T-cell (primary cell): Measurements from ENCODE around the gene UBTD1. TPM values are rescaled to one million over a fixed set of nuclear protein-coding genes. Genes with fewer than 3 reads are reported as not detected.

Experiments used
- ATAC-seq, 4 experiments: fragments of 200-7000 bp in 3 of 4; fragments of 150-1000 bp in 1 of 4; cut with Tn5 transposase; replicated peaks in 1 of 4; 1 replicate in 3 of 4; 2 replicates in 1 of 4; pipeline ENCODE4 v1.10.0; 2021; ENCODE audit warnings: moderate library complexity in 3 of 4, mild to moderate bottlenecking in 2 of 4, moderate number of reproducible peaks in 1 of 4
- CTCF ChIA-PET, 2 donors: fragments of 300-600 bp; sonication (Branson Sonifier 250); formaldehyde crosslinking; loops; one replicate each; lab custom pipeline; 2022; ENCODE audit warnings: antibody characterized with exemption in 2 of 2; lab: Charles Lee
- POLR2A ChIA-PET, 2 donors: fragments of 300-600 bp; sonication (Branson Sonifier 250); formaldehyde crosslinking; loops; one replicate each; lab custom pipeline; 2022; ENCODE audit warnings: antibody characterized with exemption in 2 of 2; lab: Charles Lee
- DNase-seq, 35 experiments: peaks; one replicate each; pipeline versions ENCODE4 v3.0.0 to v3.0.0-alpha.2; 2013 to 2023
- H3K27ac ChIP-seq: one replicate; pipeline ENCODE4 v1.5.1; 2013; ENCODE audit warnings: low read length
- H3K27me3 ChIP-seq, 2 experiments: replicated peaks in 1 of 2; 1 replicate in 1 of 2; 2 replicates in 1 of 2; pipeline versions ENCODE4 v1.6.1 to v1.7.0; 2013; ENCODE audit warnings: low read length in 1 of 2, mixed read lengths in 1 of 2; ENCODE audit not compliant: control insufficient read depth in 2 of 2, insufficient read depth in 2 of 2; ENCODE audit errors: extremely low read depth in 1 of 2
- H3K36me3 ChIP-seq, 2 donors: 1 replicate in 1 of 2; 2 replicates in 1 of 2; pipeline versions ENCODE4 v1.6.1 to v1.7.0; 2013; ENCODE audit warnings: low read length in 1 of 2; ENCODE audit not compliant: control insufficient read depth in 2 of 2, insufficient read depth in 1 of 2; ENCODE audit errors: extremely low read depth in 1 of 2
- H3K4me1 ChIP-seq, 2 experiments: 1 replicate in 1 of 2; 2 replicates in 1 of 2; pipeline versions ENCODE4 v1.6.1 to v1.7.0; 2013; ENCODE audit warnings: low read length in 2 of 2, mixed read lengths in 1 of 2; ENCODE audit not compliant: insufficient read depth in 2 of 2, control insufficient read depth in 1 of 2; ENCODE audit errors: extremely low read depth in 1 of 2
- H3K4me3 ChIP-seq, 2 donors: 1 replicate in 1 of 2; 2 replicates in 1 of 2; pipeline versions ENCODE4 v1.5.1 to v1.7.0; 2013; ENCODE audit warnings: mild to moderate bottlenecking in 2 of 2, low read length in 1 of 2, moderate library complexity in 1 of 2; ENCODE audit not compliant: control insufficient read depth in 1 of 2; ENCODE audit errors: extremely low read depth in 1 of 2
- H3K9me3 ChIP-seq: 2 replicates; pipeline ENCODE4 v1.7.0; 2013
- H3K27ac Mint-ChIP-seq, 2 donors: one replicate each; pipeline ENCODE4 v1.8.0; 2020 to 2021; ENCODE audit warnings: mild to moderate bottlenecking in 2 of 2, mixed read lengths in 2 of 2
- H3K27me3 Mint-ChIP-seq, 2 donors: one replicate each; pipeline ENCODE4 v1.8.0; 2021 to 2022; ENCODE audit warnings: mixed read lengths in 2 of 2
- H3K36me3 Mint-ChIP-seq: one replicate; pipeline ENCODE4 v1.8.0; 2021; ENCODE audit warnings: mixed read lengths
- H3K4me1 Mint-ChIP-seq, 3 donors: one replicate each; pipeline ENCODE4 v1.8.0; 2020 to 2022; ENCODE audit warnings: mixed read lengths in 3 of 3, mild to moderate bottlenecking in 1 of 3
- H3K4me3 Mint-ChIP-seq, 3 donors: one replicate each; pipeline ENCODE4 v1.8.0; 2020 to 2022; ENCODE audit warnings: mild to moderate bottlenecking in 3 of 3, mixed read lengths in 3 of 3, moderate library complexity in 3 of 3
- H3K9me3 Mint-ChIP-seq, 3 donors: one replicate each; pipeline ENCODE4 v1.8.0; 2020 to 2022; ENCODE audit warnings: mixed read lengths in 3 of 3
- WGBS: methylation state at CpG from one replicate; pipeline ENCODE4 v1.1.5; 2013; ENCODE audit warnings: missing lambda C conversion rate; ENCODE audit not compliant: insufficient coverage; 5-methylcytosine and 5-hydroxymethylcytosine counted together
- total RNA-seq, 35 experiments: library from RNA in 6 of 35; stranded (reverse) in 6 of 35; fragments of 120-200 nt in 1 of 35; gene quantifications; one replicate each; pipeline versions ENCODE4 v1.2.1 to v1.2.4 and lab custom pipeline; 2013 to 2026

The UBTD1 gene
- total RNA-seq, 5 donors from 2014 or later (not counting 1 experiment from before 2014, with no cell fraction given): 1.0 to 2.4 (median 1.9) TPM

GRCh38 chr10:97580421-97581367 is 82.0 kb downstream of the UBTD1 start:
- DNase-seq (no peak), ATAC-seq (no peak)
- POLR2A ChIA-PET: no interaction called here
- no peak overlapping the region for H3K4me3 ChIP-seq
- Mint-ChIP-seq H3K27ac (no peak overlapping the region), H3K36me3 (no peaks in the 10 kb centered on the region), H3K9me3 (no peaks in the 10 kb centered on the region), H3K4me1 (no peaks in the 10 kb centered on the region), H3K4me3 (no peak overlapping the region), H3K27me3 (peaks cover 0 to 2% of the 10 kb centered on the region in 2 donors)
- peaks cover 0 to 20% of the 10 kb centered on the region in 2 experiments for H3K27me3 ChIP-seq
- H3K4me1 ChIP-seq: no peaks in the 10 kb centered on the region
- no peak overlapping the region for H3K27ac ChIP-seq
- 85% methylated on average over 4 of the region's 9 CpGs for WGBS
- no peaks in the 10 kb centered on the region for H3K36me3 ChIP-seq
- CTCF ChIA-PET: interaction anchor here in 1 of 2 donors (1.2 kb wide), 1 partner anchor 8 kb away, joined by 3 read pairs; the partner anchor contains the start of gene ANKRD2
- no peaks in the 10 kb centered on the region for H3K9me3 ChIP-seq

- Histone ChIP-seq H3K9me3 (no peaks in the 10 kb centered on the region), H3K27ac (no peak overlapping the region), H3K4me1 (no peaks in the 10 kb centered on the region), H3K27me3 (peaks cover 0 to 18% of the 10 kb centered on the region in 2 experiments), H3K4me3 (no peak overlapping the region), H3K36me3 (no peaks in the 10 kb centered on the region)
- Mint-ChIP-seq H3K4me3 (no peak overlapping the region), H3K4me1 (no peaks in the 10 kb centered on the region), H3K27ac (no peak overlapping the region), H3K9me3 (no peaks in the 10 kb centered on the region), H3K36me3 (no peaks in the 10 kb centered on the region), H3K27me3 (peaks cover 0 to 2% of the 10 kb centered on the region in 2 donors)
- POLR2A ChIA-PET: no interaction called here
- DNase-seq (no peak), ATAC-seq (no peak)
- CTCF ChIA-PET: no interaction called here
- 79% methylated on average over 6 of the region's 8 CpGs for WGBS
These were observed 83.4 kb downstream of the UBTD1 start for GRCh38 chr10:97582169-97582568.

- Mint-ChIP-seq H3K27ac (no peak overlapping the region), H3K9me3 (no peaks in the 10 kb centered on the region), H3K27me3 (peaks cover 0 to 2% of the 10 kb centered on the region in 2 donors), H3K4me1 (no peaks in the 10 kb centered on the region), H3K36me3 (no peaks in the 10 kb centered on the region), H3K4me3 (no peak overlapping the region)
- no peak for ATAC-seq
- ChIA-PET CTCF (no interaction called here), POLR2A (no interaction called here)
- Histone ChIP-seq H3K4me3 (no peak overlapping the region), H3K9me3 (no peaks in the 10 kb centered on the region), H3K27me3 (peaks cover 0 to 10% of the 10 kb centered on the region in 2 experiments), H3K27ac (no peak overlapping the region), H3K36me3 (no peaks in the 10 kb centered on the region), H3K4me1 (no peaks in the 10 kb centered on the region)
- no peak for DNase-seq
- WGBS: 90% methylated on average over 11 of the region's 13 CpGs
These were observed 84.8 kb downstream of the UBTD1 start for GRCh38 chr10:97583476-97583875.

GRCh38 chr10:97584060-97584797 is 85.5 kb downstream of the UBTD1 start, which contains the start of gene HOGA1:
Gene HOGA1 (plus strand): TSS chr10:97584389. CDS start chr10:97584704, 315 bp downstream.
- Mint-ChIP-seq H3K36me3 (no peaks in the 10 kb centered on the region), H3K27me3 (peaks cover 0 to 2% of the 10 kb centered on the region in 2 donors), H3K9me3 (no peaks in the 10 kb centered on the region), H3K4me1 (no peaks in the 10 kb centered on the region), H3K27ac (no peak within 1 kb of the TSS), H3K4me3 (no peak within 1 kb of the TSS)
- POLR2A ChIA-PET: no interaction called here
- Histone ChIP-seq H3K27ac (no peak within 1 kb of the TSS), H3K36me3 (no peaks in the 10 kb centered on the region), H3K27me3 (peaks cover 0 to 8% of the 10 kb centered on the region in 2 experiments), H3K9me3 (no peaks in the 10 kb centered on the region), H3K4me3 (no peak within 1 kb of the TSS), H3K4me1 (no peaks in the 10 kb centered on the region)
- CTCF ChIA-PET: no interaction called here
- DNase-seq (no peak), ATAC-seq (no peak)
- WGBS: 43% methylated on average over 3 of the region's 5 CpGs

GRCh38 chr10:97584798-97585438 is 86.2 kb downstream of the UBTD1 start:
- POLR2A ChIA-PET: no interaction called here
- no peak overlapping the region for H3K27ac ChIP-seq
- Mint-ChIP-seq H3K4me1 (no peaks in the 10 kb centered on the region), H3K36me3 (no peaks in the 10 kb centered on the region), H3K27me3 (peaks cover 0 to 2% of the 10 kb centered on the region in 2 donors), H3K9me3 (no peaks in the 10 kb centered on the region), H3K27ac (no peak overlapping the region), H3K4me3 (no peak overlapping the region)
- ATAC-seq (no peak), DNase-seq (no peak)
- H3K9me3 ChIP-seq: no peaks in the 10 kb centered on the region
- H3K4me3 ChIP-seq: no peak overlapping the region
- H3K4me1 ChIP-seq: peaks cover 0 to under 1% of the 10 kb centered on the region in 2 experiments
- CTCF ChIA-PET: interaction anchor here in 1 of 2 donors (1.0 kb wide), 1 partner anchor 10 kb away, joined by 3 read pairs; no protein-coding TSS in a partner anchor
- H3K36me3 ChIP-seq: no peaks in the 10 kb centered on the region
- H3K27me3 ChIP-seq: peaks cover 0 to 8% of the 10 kb centered on the region in 2 experiments
- WGBS: 70% methylated on average over 2 of the region's 5 CpGs

- CTCF ChIA-PET: interaction anchor here in 1 of 2 donors (1.0 kb wide), 1 partner anchor 10 kb away, joined by 3 read pairs; no protein-coding TSS in a partner anchor
These were observed 86.7 kb downstream of the UBTD1 start for GRCh38 chr10:97585439-97585811.

More at GRCh38 chr10:97585439-97585811, 86.7 kb downstream of the UBTD1 start:
- Histone ChIP-seq H3K4me3 (no peak overlapping the region), H3K27ac (no peak overlapping the region), H3K4me1 (peaks cover 0 to 5% of the 10 kb centered on the region in 2 experiments), H3K27me3 (peaks cover 0 to 8% of the 10 kb centered on the region in 2 experiments), H3K36me3 (no peaks in the 10 kb centered on the region), H3K9me3 (no peaks in the 10 kb centered on the region)
- no peak overlapping the region for H3K27ac Mint-ChIP-seq
- no peak overlapping the region for H3K4me3 Mint-ChIP-seq
- WGBS: 78% methylated on average over 3 of the region's 5 CpGs
- H3K9me3 Mint-ChIP-seq: no peaks in the 10 kb centered on the region
- ATAC-seq (no peak), DNase-seq (no peak)
- H3K4me1 Mint-ChIP-seq: peaks cover 0 to 3% (median 0%) of the 10 kb centered on the region in 3 donors
- no peaks in the 10 kb centered on the region for H3K27me3 Mint-ChIP-seq
- POLR2A ChIA-PET: interaction anchor here in 1 of 2 donors (0.7 kb wide), 1 partner anchor 151 kb away, joined by 4 read pairs; no protein-coding TSS in a partner anchor
- no peaks in the 10 kb centered on the region for H3K36me3 Mint-ChIP-seq
